Measurements from ENCODE around the gene NR1H2. TPM values are rescaled to one million over a fixed set of nuclear protein-coding genes. Genes with fewer than 3 reads are reported as not detected.

NR1H2 gene
- total RNA-seq, 1 experiment from 2014 or later = 33.0 TPM

GRCh38 chr19:50418176-50419021, 42.1 kb downstream of the NR1H2 start, which contains the start of gene SPIB:
TSS of gene SPIB (plus strand) at chr19:50418938. CDS start at chr19:50418963, 25 bp downstream.
- in situ Hi-C loops (cut with HindIII; ENCODE audit: low sequenced_read_pairs) = no loop called here
- no peak for DNase-seq (ENCODE audit: low spot score)

- no peak for DNase-seq (ENCODE audit: low spot score)
- in situ Hi-C loops (cut with HindIII; ENCODE audit: low sequenced_read_pairs) = no loop called here
These were observed 42.8 kb downstream of the NR1H2 start for GRCh38 chr19:50419022-50419579.

- in situ Hi-C loops (cut with HindIII; ENCODE audit: low sequenced_read_pairs) = no loop called here
- no peak for DNase-seq (ENCODE audit: low spot score)
These were observed 43.4 kb downstream of the NR1H2 start for GRCh38 chr19:50419580-50420035.

GRCh38 chr19:50420127-50420526, 43.9 kb downstream of the NR1H2 start:
- no peak for DNase-seq (ENCODE audit: low spot score)
- in situ Hi-C loops (cut with HindIII; ENCODE audit: low sequenced_read_pairs) = no loop called here

- DNase-seq (ENCODE audit: low spot score) = no peak
- in situ Hi-C loops (cut with HindIII; ENCODE audit: low sequenced_read_pairs) = no loop called here
These were observed 44.6 kb downstream of the NR1H2 start for GRCh38 chr19:50420808-50421207.

- in situ Hi-C loops (cut with HindIII; ENCODE audit: low sequenced_read_pairs) = no loop called here
- DNase-seq (ENCODE audit: low spot score) = no peak
These were observed 46.4 kb downstream of the NR1H2 start for GRCh38 chr19:50422397-50423278.

GRCh38 chr19:50423279-50424113, 47.2 kb downstream of the NR1H2 start:
- DNase-seq (ENCODE audit: low spot score) = no peak
- in situ Hi-C loops (cut with HindIII; ENCODE audit: low sequenced_read_pairs) = no loop called here

GRCh38 chr19:50425581-50425980, 49.3 kb downstream of the NR1H2 start:
- in situ Hi-C loops (cut with HindIII; ENCODE audit: low sequenced_read_pairs) = no loop called here
- no peak for DNase-seq (ENCODE audit: low spot score)

GRCh38 chr19:50427318-50427925, 51.2 kb downstream of the NR1H2 start:
- no peak for DNase-seq (ENCODE audit: low spot score)
- in situ Hi-C loops (cut with HindIII; ENCODE audit: low sequenced_read_pairs) = no loop called here

GRCh38 chr19:50427997-50428425, 51.8 kb downstream of the NR1H2 start:
- in situ Hi-C loops (cut with HindIII; ENCODE audit: low sequenced_read_pairs) = no loop called here
- peak; percentile 28 for DNase-seq (ENCODE audit: low spot score)

GRCh38 chr19:50428772-50429463, 52.7 kb downstream of the NR1H2 start:
- in situ Hi-C loops (cut with HindIII; ENCODE audit: low sequenced_read_pairs) = no loop called here
- no peak for DNase-seq (ENCODE audit: low spot score)

GRCh38 chr19:50430888-50431342, 54.7 kb downstream of the NR1H2 start:
- no peak for DNase-seq (ENCODE audit: low spot score)
- in situ Hi-C loops (cut with HindIII; ENCODE audit: low sequenced_read_pairs) = no loop called here

- in situ Hi-C loops (cut with HindIII; ENCODE audit: low sequenced_read_pairs) = no loop called here
- DNase-seq (ENCODE audit: low spot score) = peak; percentile 76
These were observed 55.3 kb downstream of the NR1H2 start for GRCh38 chr19:50431343-50432220.

- DNase-seq (ENCODE audit: low spot score) = no peak
- in situ Hi-C loops (cut with HindIII; ENCODE audit: low sequenced_read_pairs) = no loop called here
These were observed 56.2 kb downstream of the NR1H2 start, which contains the start of gene MYBPC2 for GRCh38 chr19:50432221-50433028. TSS of gene MYBPC2 (plus strand) at chr19:50432892. CDS start at chr19:50432954, 62 bp downstream.

All from G401 (cell line).